T-helper 9 cell (primary cell): Measurements from ENCODE around the gene KCNAB2.
"Not testable (repeated sequence)": the region's sequence is repeated elsewhere in the genome, so short reads cannot be mapped to it uniquely, and the experiment has no call there.

Experiments
- DNase-seq: peaks from one replicate; pipeline ENCODE4 v3.0.0-alpha.2; 2020

Gene KCNAB2

GRCh38 chr1:6057170-6057845 is 11.6 kb downstream of the KCNAB2 start:
- no peak for DNase-seq

- DNase-seq, result no peak
Measured at GRCh38 chr1:6059866-6060265, 14.2 kb downstream of the KCNAB2 start.

DNA sequence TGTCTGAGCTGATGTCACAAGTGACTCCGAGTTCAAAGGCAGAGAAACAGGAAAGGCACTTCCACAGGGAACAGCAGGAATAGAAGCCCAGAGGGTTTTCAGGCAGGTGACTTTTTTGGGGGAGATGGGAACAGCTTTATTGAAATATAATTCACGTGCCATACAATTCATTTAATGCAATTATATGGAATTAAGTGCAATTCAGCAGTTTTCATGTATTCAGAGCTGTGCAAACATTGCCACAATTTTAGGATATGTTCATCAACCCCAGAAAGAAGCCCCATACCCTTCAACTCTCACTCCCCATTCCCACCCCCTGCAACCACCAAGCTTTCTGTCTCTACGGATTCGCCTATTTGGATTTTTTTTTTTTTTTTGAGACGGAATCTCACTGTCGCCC is 17.0 kb downstream of the KCNAB2 start:
- no peak for DNase-seq

- not testable (repeated sequence) for DNase-seq
Measured at GRCh38 chr1:6063532-6064053, 17.9 kb downstream of the KCNAB2 start.

DNA sequence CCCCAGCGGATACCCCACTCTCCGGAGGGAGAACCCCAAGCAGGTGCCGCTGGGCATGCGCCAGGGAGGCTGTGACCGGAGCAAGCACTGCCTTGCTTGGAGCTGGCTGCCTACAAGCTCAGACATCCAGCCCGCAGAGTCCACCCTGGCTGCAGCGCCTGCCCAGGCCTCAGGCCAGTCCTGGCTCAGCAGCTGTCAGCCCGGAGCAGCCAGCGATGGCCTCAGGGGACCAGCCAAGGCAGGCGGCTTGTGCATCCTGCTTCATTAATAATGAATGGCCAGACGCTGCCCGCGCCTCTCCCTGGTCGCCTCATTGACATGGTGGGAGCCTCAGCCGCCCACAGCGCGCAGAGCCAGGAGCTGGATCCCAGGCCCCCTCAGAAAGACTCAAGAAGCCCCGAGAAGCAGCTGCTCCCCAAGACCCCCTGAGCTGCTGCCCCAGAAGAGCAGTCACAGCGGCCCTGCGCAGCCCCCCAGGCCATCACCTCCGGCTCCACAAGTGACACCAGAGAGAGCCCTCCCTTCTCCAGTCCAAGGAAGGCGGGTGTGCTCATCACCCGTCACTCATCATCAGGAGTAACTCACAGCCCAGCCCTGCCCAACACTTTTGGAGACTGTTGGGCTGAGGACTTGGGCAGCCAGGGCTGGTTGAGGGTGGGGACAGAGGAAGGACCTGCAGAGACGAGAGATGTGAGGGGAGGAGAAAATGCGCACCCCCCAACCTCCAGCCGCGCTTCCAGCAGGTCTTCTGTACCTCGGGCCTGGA is 19.6 kb downstream of the KCNAB2 start:
- DNase-seq, result no peak

- no peak for DNase-seq
Measured at GRCh38 chr1:6066680-6067079, 21.0 kb downstream of the KCNAB2 start.

GRCh38 chr1:6068073-6068472 is 22.4 kb downstream of the KCNAB2 start:
- DNase-seq, result no peak

- DNase-seq, result no peak
Measured at GRCh38 chr1:6068932-6069331, 23.2 kb downstream of the KCNAB2 start.

DNA sequence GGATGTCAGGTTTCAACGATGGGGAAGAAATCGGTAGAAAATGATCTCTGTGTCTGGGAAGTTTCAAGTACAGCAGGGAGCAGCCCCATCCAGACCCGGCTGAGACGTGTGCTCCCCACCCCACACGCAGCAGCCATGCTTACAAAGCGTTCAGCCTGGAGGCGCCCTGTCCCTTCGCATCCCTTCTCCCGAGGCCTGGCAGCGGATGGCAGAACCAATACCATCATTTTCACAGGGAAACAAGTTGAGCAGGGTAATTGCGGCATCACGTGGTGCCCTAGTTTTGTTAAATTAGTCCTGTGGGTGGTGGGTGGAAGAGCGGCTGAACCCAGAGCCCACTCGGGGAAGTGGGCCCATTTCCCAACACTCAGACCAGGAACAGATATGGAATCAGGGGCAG is 23.9 kb downstream of the KCNAB2 start:
- DNase-seq, result no peak

DNA sequence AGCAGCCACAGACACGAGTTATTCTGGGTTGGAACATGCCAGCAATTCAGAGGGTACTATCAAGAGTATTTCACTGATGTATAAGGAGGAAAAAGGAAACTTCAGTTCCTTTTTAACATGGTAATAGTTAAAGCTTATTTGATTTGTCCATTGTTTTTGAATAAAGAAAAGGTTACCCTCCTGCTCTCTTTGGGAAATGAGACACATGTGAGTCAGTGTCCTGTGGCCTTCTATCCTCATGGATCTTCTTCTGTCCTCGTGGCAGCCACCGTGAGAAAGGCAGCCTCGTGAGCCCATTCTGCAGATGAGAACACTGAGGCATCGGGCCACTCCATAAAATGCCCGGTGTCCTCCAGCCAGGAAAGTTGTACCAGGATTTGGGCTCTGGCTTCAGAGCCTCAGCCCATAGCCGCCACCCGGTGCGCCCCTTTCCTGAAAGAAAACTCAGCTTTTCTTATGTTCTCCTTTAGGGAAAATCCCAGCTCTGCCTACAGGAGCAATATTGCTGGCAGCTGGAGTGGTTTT is 24.8 kb downstream of the KCNAB2 start:
- no peak for DNase-seq

- DNase-seq, result no peak
Measured at GRCh38 chr1:6071219-6071618, 25.5 kb downstream of the KCNAB2 start.

- no peak for DNase-seq
Measured at GRCh38 chr1:6072774-6073479, 27.2 kb downstream of the KCNAB2 start.

DNA sequence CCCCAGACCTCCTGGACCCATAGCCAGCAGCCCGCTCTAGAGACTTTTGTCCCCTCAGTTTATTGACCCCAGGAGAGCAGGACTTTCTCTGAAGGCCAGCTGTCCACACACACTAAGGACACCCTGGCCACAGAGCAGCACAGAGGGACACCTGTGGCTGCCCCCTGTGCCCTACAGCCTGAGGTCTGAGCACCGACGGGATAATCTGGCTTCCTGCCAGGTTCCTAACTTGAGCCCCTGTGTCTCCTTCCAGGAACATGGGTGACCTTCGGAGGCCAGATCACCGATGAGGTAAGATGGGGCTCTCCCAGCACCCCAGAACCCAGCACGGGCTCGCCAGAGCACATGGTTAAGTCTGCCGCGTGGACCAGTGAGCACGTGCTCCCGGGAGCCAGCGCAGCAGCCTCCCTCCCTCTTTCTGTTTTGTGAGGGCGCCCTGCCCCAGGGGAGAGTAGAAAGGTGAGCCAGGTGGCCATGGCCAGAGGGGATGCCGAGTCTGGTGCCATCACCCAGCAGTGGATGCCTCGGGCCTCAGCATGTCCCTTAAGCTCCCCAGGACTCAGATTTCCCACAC is 27.9 kb downstream of the KCNAB2 start:
- DNase-seq, result no peak

DNA sequence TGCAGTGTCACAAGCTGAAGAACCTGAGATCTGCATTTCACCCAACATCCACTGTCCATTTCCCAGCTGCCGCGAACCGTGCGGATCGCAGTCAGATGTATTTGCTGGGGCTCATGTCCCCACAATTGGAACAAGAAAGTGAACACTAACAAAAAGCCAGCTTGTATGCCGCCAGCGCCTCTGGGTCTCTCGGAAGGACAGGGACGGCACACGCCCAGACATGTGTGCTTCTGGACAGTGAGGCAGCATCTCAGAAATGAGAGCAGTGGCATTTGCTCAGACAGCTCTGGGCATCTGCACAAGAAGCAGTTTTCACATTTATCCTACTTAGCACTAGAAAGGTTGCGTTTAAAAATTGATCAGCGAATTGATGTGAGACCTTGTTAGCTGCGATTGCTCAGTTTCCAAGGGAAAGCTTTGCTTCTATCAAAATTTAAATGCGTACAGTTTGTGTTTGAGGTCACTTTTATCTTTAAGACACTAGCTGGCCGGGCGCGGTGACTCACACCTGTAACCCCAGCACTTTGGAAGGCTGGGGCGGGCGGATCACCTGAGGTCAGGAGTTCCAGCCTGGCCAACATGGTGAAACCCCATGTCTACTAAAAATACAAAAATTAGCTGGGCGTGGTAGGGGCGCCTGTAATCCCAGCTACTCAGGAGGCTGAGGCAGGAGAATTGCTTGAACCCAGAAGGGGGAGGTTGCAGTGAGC is 28.7 kb downstream of the KCNAB2 start:
- no peak for DNase-seq

DNA sequence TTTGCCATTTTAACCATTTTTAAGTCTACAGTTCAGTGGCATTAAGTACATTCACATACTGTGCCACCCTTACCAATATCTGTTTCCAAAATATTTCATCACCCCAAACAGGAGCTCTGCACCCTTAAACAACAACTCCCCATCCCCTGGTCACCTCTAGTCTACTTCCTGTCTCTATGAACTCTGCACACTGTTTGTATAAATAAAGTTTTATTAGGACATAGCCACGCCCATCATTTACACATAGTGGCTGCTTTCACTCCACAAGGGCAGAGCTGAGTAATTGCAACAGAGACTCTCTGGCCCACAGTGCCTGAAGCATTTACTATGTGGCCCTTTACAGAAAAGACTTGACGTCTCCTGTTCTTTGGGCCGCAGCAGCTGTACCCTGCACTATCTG is 30.1 kb downstream of the KCNAB2 start:
- DNase-seq, result no peak

DNA sequence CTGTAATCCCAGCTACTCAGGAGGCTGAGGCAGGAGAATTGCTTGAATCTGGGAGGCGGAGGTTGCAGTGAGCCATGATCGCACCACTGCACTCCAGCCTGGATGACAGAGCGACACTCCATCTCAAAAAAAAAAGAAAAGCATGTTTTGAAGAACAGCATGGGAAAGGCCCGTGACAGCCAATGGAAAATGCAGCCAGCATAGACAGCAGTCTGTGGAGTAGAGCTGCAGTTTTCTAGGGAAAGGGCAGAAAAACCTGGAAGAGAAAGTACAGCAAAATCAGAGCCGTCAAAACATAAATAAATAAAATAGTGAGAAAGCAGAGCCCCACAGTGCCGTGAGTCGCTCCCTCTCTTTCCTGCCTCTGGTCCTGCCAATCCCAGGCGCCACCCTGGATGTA is 31.4 kb downstream of the KCNAB2 start:
- DNase-seq, result not testable (repeated sequence)

DNA sequence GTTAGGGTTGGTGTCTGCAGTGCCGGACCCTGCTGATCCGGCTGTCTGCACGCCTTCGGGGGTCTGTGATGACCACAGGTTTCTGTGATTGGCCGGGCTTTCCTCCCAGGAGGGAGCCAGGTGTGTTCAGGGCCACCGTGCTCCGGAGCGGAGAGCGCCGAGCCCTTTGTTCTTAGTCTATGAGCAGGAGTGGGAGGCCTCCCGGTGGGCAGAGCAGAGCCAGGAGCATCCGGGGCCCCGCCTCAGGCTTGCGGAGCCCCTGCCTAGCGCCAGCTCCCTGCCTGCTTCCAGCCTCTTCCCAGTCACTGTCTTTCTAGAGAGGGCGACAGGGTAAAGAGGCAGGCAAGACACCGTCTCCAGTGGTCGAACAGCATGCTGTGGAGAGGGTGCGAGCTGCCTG is 31.8 kb downstream of the KCNAB2 start:
- no peak for DNase-seq

DNA sequence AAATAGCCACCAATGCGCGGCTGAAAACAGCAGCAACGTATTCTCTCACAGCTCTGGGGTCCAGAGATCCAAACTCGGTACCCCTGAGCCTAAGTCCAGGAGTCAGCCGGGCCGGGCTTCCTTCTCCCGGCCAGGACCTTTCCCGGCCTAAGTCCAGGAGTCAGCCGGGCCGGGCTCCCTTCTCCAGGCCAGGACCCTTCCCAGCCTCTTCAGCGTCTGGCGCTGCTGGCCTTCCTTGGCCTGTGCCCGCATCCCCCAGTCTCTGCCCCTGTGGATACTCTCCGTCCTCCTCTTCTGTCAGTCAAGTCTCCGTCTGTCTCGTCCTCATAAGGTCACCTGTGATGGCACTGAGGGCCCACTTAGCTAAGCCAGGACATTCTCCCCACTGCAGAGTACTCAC is 32.2 kb downstream of the KCNAB2 start:
- DNase-seq, result no peak

- DNase-seq, result no peak
Measured at GRCh38 chr1:6080469-6080868, 34.8 kb downstream of the KCNAB2 start.

GRCh38 chr1:6081901-6082300 is 36.2 kb downstream of the KCNAB2 start:
- no peak for DNase-seq

DNA sequence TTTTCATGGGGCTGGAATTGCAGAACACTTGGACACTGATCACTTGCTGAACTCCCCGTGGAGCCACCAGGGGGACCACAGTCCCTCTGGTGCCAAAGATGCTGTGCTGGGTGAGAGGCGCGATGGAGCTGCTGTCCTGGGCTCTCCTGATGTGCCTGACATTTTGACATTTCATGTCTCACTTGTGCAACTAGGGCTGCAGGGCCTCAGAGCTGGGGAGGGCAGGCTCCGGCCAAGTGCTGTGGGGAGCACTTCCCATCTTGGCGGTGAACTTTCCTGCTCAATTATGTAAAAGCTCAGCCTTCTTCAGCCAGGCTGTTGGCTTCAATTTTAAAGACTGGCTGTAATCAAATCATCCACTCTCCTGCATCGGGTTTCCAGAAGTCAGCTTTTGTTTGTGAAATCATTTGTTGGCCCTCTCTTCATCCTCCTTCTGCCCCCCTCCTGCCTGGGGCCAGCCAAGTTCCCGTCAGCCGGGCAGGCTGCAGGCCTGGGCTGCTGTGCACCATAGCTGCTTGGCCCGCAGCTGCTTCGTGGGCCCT is 36.8 kb downstream of the KCNAB2 start:
- no peak for DNase-seq

DNA sequence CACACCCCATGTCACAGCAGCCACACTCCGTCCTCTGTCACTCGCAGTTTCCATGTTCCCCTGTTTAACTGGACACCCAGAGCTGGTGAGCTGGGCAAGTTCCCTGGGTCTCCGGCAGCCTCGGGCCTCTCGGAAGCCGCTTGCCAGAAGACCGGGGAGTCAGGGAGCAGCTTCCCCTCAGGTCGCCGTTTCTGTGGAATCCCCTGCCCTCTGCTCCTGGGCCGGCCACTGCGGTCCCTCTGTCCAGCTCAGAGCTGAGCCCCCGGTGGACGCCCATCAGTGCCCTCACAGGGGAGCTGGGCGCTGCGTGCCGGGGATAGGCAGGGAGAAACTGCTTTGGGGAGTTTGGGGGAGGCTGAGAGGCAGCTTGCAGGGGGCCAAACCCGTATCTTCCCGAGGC is 37.7 kb downstream of the KCNAB2 start:
- DNase-seq, result no peak
